HG03108 (cell line): ENCODE measurements around the gene LOXL1.

Source experiments
- ATAC-seq: cut with Tn5 transposase; IDR thresholded peaks from one replicate; pipeline ENCODE4 v1.9.1; 2021; ENCODE audit warnings: moderate library complexity; ENCODE audit not compliant: unreplicated experiment

Gene LOXL1

DNA sequence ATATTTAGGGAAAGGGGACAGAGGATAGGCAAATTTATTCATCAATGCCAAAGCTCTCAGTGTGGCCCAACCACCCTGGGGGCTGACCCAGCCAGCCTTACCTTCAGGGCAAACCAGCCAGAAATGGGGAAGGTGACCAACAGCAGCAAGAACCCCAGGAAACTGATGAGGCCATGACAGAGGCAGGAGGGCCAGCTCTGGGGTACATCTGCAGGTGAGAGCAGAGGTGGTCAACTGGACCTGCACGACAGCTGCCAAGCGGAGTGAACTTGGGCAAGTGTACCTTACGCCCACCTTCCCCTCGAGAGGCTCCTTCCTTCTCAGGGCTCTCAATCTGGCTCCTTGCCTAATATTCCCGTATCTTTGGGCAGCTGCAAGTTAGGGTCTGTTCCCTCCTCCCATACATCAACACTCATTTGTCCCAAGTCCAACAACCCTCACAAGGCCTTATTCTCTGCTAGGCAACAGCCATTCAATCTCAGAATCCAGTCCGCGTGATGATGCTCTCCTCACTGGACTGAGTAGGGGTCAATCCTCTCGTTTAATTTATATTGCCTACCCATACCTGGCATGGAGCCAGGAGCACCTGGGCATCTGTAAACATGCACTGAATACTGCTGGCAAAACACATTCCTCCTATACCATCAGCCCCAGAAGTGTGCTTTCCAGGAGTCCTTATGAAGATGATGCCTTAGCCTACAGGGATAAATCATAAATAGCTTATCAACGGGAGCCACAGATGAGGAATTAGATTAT lies 64.2 kb downstream of the LOXL1 start:
- ATAC-seq = no peak

DNA sequence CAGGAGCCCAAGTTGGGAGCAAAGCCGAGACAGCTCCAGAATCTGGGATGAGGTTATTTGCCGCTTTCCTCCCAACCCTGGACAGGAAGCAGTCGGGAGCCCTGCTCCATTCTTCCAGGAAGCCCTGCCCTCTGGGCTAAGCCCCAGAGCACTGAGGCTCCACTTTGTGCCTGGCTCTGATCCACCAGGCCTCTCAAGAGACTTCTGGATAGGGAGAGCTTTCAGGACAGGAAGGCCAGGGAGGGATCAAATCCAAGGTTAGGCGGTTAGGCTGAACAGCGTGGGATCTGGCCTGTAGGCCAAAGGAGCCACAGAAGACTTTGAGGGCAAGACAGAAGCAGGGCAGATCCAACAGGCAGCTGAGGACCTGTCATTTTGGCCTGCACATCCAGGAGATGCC lies 65.0 kb downstream of the LOXL1 start:
- no peak for ATAC-seq

DNA sequence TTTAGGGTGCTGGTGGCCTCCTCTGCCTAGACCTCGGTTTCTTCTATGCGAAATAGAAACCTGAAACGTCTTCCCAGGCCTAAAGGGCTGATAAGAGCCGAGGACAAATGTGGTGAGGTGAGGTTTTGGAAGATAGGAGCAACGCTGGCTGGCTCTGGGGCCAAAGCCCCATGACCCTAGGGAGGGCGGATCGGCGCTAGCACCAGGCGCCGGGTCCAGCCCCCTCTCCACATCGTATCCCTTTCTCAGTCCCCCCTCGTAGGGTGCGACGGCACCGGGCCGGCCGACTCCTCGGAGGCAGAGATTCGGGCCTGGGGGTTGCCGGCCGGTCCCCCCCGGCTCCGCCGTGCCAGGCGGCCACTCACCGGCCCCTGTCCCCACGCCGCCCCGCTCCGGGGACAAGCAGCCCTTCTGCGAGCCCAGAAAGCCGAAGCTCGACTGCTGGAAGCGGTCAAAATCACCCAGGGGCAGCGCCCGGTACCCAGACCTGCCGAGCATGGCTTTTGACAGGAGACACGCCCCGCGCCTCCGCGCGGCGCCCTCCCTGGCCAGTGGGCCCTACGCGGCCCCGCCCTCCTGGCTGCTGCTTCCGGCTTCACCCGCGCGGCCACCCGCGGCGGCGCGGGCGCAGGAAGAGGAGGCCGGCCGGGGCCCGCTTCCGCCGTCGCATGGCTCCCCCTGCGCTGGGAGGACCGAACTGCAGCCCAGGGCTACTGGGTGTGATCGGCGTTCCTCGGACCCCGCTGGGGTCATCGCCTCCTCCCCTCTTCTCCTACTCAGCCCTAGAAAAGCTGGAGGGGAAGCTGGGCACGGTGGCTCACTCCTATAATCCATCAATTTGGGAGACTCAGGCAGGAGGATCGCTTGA lies 65.7 kb downstream of the LOXL1 start, which contains the start of gene STOML1:
Gene STOML1, minus strand, starts transcription at position 570 of the 868 bp plus-strand sequence. Its CDS starts 72 bp downstream, at position 498.
- peak; percentile 65 for ATAC-seq

DNA sequence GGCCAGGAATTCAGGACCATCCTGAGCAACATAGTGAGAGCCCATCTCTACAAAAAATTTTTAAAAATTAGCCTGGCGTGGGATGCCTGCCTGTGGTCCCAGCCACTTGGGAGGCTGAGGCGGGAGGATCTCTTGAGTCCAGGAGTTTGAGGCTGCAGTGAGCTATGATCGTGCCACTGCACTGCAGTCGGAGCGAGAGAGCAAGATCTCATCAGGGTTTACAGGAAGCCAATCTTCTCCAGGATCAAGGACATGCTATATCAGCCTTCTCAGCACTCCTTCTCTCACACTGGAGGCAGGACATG lies 66.3 kb downstream of the LOXL1 start:
- ATAC-seq = no peak

DNA sequence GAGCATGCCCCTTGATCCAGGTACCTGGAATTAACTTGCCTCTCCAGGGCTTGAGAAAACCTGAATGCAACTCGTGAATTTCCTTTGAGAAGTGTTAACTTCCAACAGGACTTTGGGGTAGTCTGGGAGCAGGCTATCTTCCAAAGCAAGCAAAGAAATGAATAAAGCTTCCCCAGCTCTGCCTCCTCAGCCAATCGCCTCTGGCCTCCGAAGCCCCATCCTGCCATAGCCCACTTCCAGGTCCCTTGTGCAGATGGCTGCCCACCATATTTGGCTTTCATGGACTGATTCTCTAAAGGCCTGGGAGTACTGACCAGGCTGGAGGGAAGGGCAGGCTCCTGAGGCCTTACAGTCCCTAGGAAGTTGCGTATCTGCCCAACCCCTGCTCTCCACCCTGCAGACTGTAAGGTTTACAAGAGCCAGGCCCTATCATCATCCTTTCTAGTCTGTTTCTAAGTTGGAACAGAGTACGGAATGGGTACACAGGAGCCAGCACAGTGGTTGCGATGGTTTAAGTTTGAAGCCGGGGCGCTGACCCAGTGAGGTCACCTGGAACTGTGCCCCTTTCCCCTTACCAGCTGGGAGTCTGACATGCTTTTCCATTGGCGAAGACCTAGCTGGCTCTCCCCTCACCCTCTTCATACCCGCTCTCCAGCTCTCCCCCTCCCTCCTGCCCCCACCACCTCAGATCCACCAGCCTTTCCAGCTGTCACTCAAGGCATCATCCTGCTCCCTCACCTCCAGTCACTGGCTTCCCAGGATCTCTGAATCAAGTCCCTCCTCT lies 67.1 kb downstream of the LOXL1 start:
- no peak for ATAC-seq

DNA sequence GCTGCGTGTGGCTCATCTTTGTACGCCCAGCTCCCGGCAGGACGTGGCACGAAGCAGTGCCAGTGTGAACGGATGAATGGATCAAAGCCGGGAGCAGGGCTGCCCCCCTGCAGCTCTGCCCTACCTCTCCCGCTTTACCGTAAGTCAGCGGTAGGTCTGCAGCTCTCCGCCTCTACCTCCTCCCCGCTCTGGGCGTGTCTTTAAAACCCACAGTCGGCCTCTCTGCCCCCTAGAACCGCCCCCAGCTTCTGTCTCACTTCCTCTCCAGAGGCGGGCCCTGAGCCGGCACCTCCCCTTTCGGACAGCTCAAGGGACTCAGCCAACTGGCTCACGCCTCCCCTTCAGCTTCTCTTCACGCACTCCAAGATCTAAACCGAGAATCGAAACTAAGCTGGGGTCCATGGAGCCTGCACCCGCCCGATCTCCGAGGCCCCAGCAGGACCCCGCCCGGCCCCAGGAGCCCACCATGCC lies 68.2 kb downstream of the LOXL1 start, which contains the start of gene PML:
Gene PML, plus strand, starts transcription at position 304 of the 471 bp plus-strand sequence. Its CDS starts 97 bp downstream, at position 401.
- peak; percentile 67 for ATAC-seq

DNA sequence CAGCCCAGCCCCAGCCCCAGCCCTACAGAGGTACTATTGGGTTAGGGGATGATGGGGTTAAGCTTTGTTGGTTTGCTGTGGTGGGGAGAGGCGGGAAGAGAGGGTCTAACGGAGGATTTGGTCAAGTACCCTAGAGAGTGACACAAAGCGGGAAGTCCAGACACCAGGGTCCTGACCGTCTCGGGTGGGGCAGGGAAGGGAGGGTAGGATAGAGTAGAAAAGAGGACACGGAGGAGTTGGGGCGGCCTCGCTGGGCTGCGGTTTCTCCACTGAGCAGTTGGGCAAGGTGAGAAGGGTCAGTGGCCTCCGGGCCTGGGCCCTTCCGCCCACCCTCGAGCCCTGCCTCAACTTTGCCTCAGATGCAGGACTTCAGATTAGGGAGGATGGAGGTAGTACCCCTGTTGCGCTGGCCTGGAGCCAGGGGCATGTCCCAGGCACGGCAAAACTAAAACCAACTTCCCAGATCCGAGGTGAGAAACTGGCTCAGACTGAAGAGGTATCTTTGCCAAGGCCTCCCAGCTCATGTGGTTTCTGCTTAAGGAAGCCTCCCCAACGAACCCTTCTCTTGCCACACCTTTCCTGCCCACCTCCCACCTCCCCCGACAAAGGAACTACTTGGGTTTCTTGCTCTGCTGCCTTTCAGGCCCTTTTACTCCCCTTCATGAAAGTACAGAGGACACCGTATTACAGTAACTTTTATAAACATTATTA lies 68.8 kb downstream of the LOXL1 start:
- no peak for ATAC-seq

DNA sequence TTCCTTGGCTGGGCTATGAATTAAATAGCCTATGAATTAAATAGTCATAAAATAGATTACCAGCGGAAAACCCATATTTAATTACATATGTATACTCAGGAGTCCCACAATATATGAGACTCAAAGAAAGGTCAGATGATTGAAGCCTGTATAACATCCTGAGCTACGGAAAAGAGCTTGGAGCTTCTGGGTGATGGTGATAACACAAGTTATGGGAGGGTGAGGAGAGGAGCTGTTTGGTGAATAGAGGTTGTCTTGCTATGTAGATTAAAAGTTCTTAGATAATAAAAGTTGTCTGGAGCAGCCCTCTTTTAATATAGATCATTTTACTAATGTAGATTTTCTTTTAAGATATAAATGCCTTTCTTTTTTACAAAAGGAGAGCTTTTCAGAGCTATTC lies 70.0 kb downstream of the LOXL1 start:
- no peak for ATAC-seq

DNA sequence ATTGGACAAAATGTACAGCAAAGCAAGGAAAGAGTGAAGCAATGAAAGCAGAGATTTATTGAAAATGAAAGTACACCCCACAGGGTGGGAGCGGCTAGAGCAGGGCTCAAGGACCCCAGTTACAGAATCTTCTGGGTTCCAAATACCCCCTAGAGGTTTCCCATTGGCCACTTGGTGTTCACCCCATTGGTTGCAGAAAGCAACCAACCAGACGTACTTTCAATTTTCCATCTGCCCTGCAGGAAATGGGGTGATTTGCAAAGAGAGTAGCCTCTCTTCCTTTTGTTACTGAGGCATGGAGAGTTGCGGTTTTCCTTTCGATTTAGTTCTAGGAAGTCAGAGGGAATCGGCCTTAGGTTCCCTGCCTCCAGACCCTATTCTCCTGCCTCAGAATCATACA lies 70.7 kb downstream of the LOXL1 start:
- ATAC-seq = no peak

DNA sequence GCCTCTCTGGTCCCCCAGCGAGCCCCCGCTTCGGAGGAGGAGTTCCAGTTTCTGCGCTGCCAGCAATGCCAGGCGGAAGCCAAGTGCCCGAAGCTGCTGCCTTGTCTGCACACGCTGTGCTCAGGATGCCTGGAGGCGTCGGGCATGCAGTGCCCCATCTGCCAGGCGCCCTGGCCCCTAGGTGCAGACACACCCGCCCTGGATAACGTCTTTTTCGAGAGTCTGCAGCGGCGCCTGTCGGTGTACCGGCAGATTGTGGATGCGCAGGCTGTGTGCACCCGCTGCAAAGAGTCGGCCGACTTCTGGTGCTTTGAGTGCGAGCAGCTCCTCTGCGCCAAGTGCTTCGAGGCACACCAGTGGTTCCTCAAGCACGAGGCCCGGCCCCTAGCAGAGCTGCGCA lies 71.7 kb downstream of the LOXL1 start:
- ATAC-seq = no peak
